GM21825 (cell line): Measurements from ENCODE around the gene PNPLA3.

ENCODE experiments used
- ATAC-seq: cut with Tn5 transposase; IDR thresholded peaks from one replicate; pipeline ENCODE4 v1.9.1; 2021; ENCODE audit warnings: mild to moderate bottlenecking, moderate library complexity; ENCODE audit not compliant: unreplicated experiment

Gene PNPLA3

GRCh38 chr22:43923631-43924464, at the start of gene PNPLA3:
PNPLA3 (plus strand) TSS chr22:43923805; CDS start chr22:43923912, 107 bp downstream.
- no peak for ATAC-seq

- no peak for ATAC-seq
Measured at GRCh38 chr22:43876866-43877509, 46.6 kb upstream of the PNPLA3 start.

- no peak for ATAC-seq
Measured at GRCh38 chr22:43878079-43878795, 45.4 kb upstream of the PNPLA3 start.

GRCh38 chr22:43878831-43879550, 44.6 kb upstream of the PNPLA3 start:
- no peak for ATAC-seq

- ATAC-seq, result no peak
Measured at GRCh38 chr22:43879901-43880540, 43.6 kb upstream of the PNPLA3 start.

GRCh38 chr22:43880541-43880991, 43.0 kb upstream of the PNPLA3 start:
- ATAC-seq, result no peak

- ATAC-seq, result no peak
Measured at GRCh38 chr22:43881091-43882061, 42.2 kb upstream of the PNPLA3 start.

GRCh38 chr22:43882122-43882767, 41.4 kb upstream of the PNPLA3 start:
- no peak for ATAC-seq

GRCh38 chr22:43883012-43883661, 40.5 kb upstream of the PNPLA3 start:
- no peak for ATAC-seq

- ATAC-seq, result no peak
Measured at GRCh38 chr22:43883719-43884415, 39.7 kb upstream of the PNPLA3 start.

- peak; percentile 70 for ATAC-seq
Measured at GRCh38 chr22:43884600-43885318, 38.8 kb upstream of the PNPLA3 start.

GRCh38 chr22:43885319-43885671, 38.3 kb upstream of the PNPLA3 start:
- no peak for ATAC-seq

GRCh38 chr22:43885786-43886185, 37.8 kb upstream of the PNPLA3 start:
- ATAC-seq, result no peak

GRCh38 chr22:43886231-43886630, 37.4 kb upstream of the PNPLA3 start:
- ATAC-seq, result no peak

- no peak for ATAC-seq
Measured at GRCh38 chr22:43887391-43887790, 36.2 kb upstream of the PNPLA3 start.

GRCh38 chr22:43888740-43889139, 34.9 kb upstream of the PNPLA3 start:
- ATAC-seq, result no peak

GRCh38 chr22:43889201-43889859, 34.3 kb upstream of the PNPLA3 start:
- no peak for ATAC-seq
